Sigmoid colon (tissue), 4 donors: ENCODE results near the gene OR2T8.

Experiments used
- EP300 ChIP-seq, 4 donors: sonication (generic); formaldehyde crosslinking; IDR thresholded peaks; one replicate each; pipeline ENCODE4 v1.6.1; 2017; ENCODE audit warnings: antibody characterized with exemption in 4 of 4
- POLR2A ChIP-seq, 2 donors: fragments of 450-650 bp; IDR thresholded peaks; one replicate each; pipeline ENCODE4 v1.6.1; 2016; ENCODE audit warnings: antibody characterized with exemption in 2 of 2, mild to moderate bottlenecking in 2 of 2, moderate library complexity in 2 of 2
- POLR2AphosphoS5 ChIP-seq, 4 donors: sonication (generic); formaldehyde crosslinking; IDR thresholded peaks; one replicate each; pipeline ENCODE4 v1.6.1; 2017; ENCODE audit warnings: antibody characterized with exemption in 4 of 4
- TF ChIP-seq, protein P1 (sequence below), 4 experiments: fragments of 450-650 bp in 3 of 4; fragments of 200-600 bp in 1 of 4; IDR thresholded peaks; one replicate each; pipeline ENCODE4 v1.5.1; 2016 to 2019; ENCODE audit warnings: antibody characterized with exemption in 4 of 4, mild to moderate bottlenecking in 3 of 4, moderate library complexity in 2 of 4

DNA sequence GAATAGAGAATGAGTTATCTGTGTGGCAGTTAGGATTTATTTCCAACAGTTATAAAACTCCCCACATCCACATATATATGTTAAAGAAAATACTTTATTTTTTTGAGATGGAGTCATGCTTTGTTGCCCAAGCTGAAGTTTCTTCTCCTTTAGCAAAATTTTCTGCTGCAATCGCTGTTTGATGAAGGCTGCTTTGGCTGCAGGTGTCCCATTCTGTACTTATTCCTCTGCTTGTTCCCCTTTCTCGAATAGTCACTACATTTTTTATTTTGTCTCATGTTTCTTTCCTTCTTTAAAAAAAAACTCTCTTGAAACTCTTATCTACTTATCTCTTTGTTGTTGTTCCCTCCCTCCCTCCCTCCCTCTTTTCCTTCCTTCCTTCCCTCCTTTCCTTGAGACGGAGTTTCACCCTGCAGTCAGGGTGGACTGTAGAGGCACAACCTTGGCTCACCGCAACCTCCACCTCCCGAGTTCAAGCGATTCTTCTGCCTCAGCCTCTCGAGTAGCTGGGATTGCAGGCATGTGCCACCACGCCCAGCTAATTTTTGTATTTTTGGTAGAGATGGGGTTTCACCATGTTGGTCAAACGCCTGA lies 14.0 kb upstream of the OR2T8 start:
- TF ChIP-seq, protein P1, sequence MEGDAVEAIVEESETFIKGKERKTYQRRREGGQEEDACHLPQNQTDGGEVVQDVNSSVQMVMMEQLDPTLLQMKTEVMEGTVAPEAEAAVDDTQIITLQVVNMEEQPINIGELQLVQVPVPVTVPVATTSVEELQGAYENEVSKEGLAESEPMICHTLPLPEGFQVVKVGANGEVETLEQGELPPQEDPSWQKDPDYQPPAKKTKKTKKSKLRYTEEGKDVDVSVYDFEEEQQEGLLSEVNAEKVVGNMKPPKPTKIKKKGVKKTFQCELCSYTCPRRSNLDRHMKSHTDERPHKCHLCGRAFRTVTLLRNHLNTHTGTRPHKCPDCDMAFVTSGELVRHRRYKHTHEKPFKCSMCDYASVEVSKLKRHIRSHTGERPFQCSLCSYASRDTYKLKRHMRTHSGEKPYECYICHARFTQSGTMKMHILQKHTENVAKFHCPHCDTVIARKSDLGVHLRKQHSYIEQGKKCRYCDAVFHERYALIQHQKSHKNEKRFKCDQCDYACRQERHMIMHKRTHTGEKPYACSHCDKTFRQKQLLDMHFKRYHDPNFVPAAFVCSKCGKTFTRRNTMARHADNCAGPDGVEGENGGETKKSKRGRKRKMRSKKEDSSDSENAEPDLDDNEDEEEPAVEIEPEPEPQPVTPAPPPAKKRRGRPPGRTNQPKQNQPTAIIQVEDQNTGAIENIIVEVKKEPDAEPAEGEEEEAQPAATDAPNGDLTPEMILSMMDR (IDR thresholded peaks at IDR 0.05) = no peak
- TF ChIP-seq POLR2AphosphoS5 (IDR thresholded peaks at IDR 0.05) (no peak), POLR2A (IDR thresholded peaks at IDR 0.05) (no peak), EP300 (IDR thresholded peaks at IDR 0.05) (no peak)
